HL-60 (cell line): Measurements from ENCODE around the gene C10orf143.

Source experiments
- POLR2AphosphoS5 ChIP-seq: IDR thresholded peaks from 2 replicates; pipeline ENCODE4 v1.6.1; 2012; ENCODE audit warnings: low read depth
- TF ChIP-seq, protein P1 (sequence below): IDR thresholded peaks from one replicate; pipeline ENCODE4 v1.5.1; 2011; ENCODE audit warnings: low read length, control low read depth, inconsistent platforms; ENCODE audit not compliant: insufficient read depth
- TF ChIP-seq, protein P2 (sequence below): IDR thresholded peaks from 2 replicates; pipeline ENCODE4 v1.6.1; 2012; ENCODE audit warnings: low read depth; ENCODE audit not compliant: insufficient replicate concordance

DNA sequence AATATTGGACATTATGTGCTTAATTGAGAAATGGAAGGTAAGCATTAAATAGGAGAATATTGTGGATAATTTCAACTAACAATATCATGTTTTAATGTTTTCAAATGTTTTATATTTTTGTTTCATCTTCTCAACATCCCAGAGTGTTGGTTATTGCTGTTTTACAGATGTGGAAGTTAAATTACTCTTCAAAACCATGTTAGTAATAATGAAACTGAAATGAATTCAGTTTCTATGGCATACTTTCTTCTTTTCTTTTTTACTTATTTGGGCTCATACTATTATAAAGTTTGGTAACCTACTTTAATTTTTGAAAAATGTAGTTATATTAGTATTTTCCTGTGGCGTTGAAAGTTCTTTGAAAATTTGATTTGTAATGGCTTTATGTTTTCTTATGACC is 29.8 kb upstream of the C10orf143 start:
- TF ChIP-seq, protein P1, sequence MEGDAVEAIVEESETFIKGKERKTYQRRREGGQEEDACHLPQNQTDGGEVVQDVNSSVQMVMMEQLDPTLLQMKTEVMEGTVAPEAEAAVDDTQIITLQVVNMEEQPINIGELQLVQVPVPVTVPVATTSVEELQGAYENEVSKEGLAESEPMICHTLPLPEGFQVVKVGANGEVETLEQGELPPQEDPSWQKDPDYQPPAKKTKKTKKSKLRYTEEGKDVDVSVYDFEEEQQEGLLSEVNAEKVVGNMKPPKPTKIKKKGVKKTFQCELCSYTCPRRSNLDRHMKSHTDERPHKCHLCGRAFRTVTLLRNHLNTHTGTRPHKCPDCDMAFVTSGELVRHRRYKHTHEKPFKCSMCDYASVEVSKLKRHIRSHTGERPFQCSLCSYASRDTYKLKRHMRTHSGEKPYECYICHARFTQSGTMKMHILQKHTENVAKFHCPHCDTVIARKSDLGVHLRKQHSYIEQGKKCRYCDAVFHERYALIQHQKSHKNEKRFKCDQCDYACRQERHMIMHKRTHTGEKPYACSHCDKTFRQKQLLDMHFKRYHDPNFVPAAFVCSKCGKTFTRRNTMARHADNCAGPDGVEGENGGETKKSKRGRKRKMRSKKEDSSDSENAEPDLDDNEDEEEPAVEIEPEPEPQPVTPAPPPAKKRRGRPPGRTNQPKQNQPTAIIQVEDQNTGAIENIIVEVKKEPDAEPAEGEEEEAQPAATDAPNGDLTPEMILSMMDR: no peak
- TF ChIP-seq POLR2AphosphoS5: no peak
- TF ChIP-seq, protein P2, sequence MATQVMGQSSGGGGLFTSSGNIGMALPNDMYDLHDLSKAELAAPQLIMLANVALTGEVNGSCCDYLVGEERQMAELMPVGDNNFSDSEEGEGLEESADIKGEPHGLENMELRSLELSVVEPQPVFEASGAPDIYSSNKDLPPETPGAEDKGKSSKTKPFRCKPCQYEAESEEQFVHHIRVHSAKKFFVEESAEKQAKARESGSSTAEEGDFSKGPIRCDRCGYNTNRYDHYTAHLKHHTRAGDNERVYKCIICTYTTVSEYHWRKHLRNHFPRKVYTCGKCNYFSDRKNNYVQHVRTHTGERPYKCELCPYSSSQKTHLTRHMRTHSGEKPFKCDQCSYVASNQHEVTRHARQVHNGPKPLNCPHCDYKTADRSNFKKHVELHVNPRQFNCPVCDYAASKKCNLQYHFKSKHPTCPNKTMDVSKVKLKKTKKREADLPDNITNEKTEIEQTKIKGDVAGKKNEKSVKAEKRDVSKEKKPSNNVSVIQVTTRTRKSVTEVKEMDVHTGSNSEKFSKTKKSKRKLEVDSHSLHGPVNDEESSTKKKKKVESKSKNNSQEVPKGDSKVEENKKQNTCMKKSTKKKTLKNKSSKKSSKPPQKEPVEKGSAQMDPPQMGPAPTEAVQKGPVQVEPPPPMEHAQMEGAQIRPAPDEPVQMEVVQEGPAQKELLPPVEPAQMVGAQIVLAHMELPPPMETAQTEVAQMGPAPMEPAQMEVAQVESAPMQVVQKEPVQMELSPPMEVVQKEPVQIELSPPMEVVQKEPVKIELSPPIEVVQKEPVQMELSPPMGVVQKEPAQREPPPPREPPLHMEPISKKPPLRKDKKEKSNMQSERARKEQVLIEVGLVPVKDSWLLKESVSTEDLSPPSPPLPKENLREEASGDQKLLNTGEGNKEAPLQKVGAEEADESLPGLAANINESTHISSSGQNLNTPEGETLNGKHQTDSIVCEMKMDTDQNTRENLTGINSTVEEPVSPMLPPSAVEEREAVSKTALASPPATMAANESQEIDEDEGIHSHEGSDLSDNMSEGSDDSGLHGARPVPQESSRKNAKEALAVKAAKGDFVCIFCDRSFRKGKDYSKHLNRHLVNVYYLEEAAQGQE: no peak
